ENCODE results near the gene MYH11.

The MYH11 gene

DNA sequence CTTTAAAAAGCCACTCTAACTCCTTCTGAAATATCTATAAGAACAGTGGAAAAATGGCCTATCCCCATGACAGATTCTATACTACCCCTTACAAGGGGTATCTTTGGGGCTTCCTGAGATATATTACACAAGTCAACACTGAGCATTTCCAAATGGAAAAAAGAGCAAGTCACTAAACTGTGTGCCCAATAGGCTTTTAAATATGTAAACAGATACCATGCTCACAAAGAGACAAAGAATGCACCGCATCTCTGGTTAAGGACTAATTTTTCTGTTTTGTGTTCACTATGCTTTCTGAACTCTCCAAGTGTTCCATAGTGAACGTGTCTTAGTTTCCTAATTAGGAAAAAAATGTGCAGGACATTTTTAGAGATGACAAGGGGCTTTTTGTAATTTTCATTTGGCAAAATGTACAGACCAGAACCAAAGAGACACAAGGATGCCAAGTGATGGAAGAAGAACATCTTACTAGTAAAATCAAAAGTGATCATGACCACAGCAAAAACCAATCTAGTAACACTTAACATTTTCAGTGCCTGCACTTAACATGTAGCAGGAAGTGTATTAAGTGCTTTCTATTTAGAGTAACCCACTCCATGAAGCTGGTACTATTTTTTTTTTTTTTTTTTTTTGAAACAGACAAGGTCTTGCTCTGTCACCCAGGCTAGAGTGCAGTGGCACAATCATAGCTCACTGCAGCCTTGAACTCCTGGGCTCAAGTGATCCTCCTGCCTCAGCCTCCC lies 21.5 kb downstream of the MYH11 start:
- no peak overlapping the region for H3K4me3 ChIP-seq (ENCODE audit: control insufficient read depth, low read depth, low read length)
- TF ChIP-seq, protein P1, sequence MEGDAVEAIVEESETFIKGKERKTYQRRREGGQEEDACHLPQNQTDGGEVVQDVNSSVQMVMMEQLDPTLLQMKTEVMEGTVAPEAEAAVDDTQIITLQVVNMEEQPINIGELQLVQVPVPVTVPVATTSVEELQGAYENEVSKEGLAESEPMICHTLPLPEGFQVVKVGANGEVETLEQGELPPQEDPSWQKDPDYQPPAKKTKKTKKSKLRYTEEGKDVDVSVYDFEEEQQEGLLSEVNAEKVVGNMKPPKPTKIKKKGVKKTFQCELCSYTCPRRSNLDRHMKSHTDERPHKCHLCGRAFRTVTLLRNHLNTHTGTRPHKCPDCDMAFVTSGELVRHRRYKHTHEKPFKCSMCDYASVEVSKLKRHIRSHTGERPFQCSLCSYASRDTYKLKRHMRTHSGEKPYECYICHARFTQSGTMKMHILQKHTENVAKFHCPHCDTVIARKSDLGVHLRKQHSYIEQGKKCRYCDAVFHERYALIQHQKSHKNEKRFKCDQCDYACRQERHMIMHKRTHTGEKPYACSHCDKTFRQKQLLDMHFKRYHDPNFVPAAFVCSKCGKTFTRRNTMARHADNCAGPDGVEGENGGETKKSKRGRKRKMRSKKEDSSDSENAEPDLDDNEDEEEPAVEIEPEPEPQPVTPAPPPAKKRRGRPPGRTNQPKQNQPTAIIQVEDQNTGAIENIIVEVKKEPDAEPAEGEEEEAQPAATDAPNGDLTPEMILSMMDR (IDR thresholded peaks at IDR 0.05; ENCODE audit: control insufficient read depth, insufficient read depth, low read depth, low read length, missing control alignments), result no peak
- no peak for DNase-seq (ENCODE audit: low read depth)

DNA sequence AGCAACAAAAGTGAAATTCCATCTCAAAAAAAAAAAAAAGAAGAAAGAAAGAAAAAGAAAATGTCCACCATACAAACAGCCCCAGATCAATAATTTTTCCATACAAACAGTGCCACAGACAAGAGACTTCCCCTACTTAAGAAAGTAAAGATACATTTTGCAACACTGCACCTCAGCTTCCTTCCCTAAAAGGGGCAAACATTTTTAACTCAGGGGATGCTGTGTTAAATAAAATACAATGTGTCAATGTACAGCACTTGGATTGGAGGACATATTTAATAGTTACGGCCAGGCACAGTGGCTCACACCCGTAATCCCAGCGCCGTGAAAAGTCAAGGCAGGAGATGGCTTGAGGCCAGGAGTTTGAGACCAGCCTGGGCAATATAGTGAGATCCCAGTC lies 22.3 kb downstream of the MYH11 start:
- no peak for DNase-seq (ENCODE audit: low read depth)
- TF ChIP-seq, protein P1 (IDR thresholded peaks at IDR 0.05; ENCODE audit: control insufficient read depth, insufficient read depth, low read depth, low read length, missing control alignments), result no peak
- H3K4me3 ChIP-seq (ENCODE audit: control insufficient read depth, low read depth, low read length), result no peak overlapping the region

DNA sequence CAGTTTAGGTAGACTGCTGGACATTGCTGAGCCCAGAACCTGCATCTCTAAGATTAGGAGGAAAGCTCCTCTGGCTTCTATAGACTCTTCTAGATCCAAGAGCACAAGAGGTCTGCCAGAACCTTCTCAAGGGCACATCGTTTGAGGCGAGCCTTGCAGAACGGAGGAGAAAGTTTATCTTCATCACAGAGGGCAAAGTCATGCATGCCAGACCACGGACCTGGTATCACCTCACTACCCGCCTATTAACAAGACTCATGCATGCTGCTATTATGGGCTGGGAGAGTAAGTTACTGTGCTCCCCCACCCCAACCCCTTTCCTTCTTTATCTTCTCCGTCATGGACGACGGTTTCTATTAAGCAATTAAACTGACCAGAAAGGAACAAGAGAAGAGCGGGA lies 23.3 kb downstream of the MYH11 start:
- no peak for DNase-seq (ENCODE audit: low read depth)
- TF ChIP-seq, protein P1 (IDR thresholded peaks at IDR 0.05; ENCODE audit: control insufficient read depth, insufficient read depth, low read depth, low read length, missing control alignments), result no peak
- no peak overlapping the region for H3K4me3 ChIP-seq (ENCODE audit: control insufficient read depth, low read depth, low read length)

DNA sequence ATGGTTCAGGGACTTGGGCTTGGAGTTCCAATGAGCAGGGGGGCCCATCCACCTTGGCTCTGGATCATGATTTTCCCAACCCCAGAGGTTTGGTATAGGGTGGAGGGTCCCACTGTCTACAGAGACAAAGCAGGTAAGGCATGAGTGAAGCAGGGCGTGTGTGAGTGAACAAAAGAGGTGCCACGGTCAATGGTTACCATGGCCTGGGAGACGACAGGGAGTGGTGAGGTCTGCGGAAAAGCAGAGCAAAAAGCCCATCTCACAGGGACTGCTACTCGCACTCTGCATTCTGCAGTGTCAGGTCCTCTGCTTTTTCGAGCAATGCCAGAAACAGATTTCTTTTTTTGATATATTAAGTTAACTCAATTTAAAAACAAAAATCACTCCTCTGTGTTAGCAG lies 24.6 kb downstream of the MYH11 start:
- H3K4me3 ChIP-seq (ENCODE audit: control insufficient read depth, low read depth, low read length), result no peak overlapping the region
- TF ChIP-seq, protein P1 (IDR thresholded peaks at IDR 0.05; ENCODE audit: control insufficient read depth, insufficient read depth, low read depth, low read length, missing control alignments), result no peak
- no peak for DNase-seq (ENCODE audit: low read depth)

DNA sequence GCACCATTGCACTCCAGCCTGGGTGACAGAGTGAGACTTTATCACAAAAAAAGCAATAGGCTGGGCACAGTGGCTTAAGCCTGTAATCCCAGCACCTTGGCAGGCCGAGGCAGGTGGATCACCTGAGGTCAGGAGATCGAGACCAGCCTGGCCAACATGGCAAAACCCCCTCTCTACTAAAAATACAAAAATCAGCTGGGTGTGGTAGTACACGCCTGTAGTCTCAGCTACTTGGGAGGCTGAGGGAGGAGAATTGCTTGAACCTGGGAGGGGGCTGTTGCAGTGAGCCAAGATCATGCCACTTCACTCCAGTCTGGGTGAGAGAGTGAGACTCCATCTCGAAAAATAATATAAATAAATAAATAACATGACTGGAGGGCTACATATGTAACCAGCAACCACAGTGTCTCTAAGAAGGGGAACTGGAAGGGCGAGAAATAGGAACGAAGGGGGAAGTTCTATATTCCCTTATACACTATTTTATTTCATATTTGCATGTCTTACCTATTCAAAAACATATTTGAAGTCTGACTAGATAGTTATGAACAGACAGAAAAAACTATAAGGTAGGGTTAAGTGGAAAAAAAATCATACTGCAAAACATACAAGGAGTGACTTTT lies 25.9 kb downstream of the MYH11 start:
- TF ChIP-seq, protein P1 (IDR thresholded peaks at IDR 0.05; ENCODE audit: control insufficient read depth, insufficient read depth, low read depth, low read length, missing control alignments), result no peak
- H3K4me3 ChIP-seq (ENCODE audit: control insufficient read depth, low read depth, low read length), result no peak overlapping the region
- no peak for DNase-seq (ENCODE audit: low read depth)

DNA sequence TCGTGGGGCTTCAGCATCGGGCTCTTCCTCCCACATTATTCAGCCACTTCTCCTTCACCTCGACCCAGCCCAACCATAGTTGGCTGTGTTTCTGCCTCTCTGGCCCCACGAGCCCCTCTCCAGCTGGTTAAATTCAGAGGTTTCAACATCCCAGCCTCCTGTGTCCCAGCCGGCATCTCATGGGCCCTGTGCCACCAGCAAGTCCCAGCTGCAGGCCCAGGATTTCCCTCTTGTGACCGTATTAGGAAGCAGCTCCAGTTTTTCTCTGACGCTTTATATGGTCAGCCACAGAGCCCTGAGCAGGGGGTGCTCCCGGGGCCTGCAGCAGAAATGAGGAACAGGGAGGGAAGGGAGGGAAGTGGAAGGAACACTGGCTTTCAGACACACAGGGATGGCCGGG lies 27.4 kb downstream of the MYH11 start:
- TF ChIP-seq, protein P1 (IDR thresholded peaks at IDR 0.05; ENCODE audit: control insufficient read depth, insufficient read depth, low read depth, low read length, missing control alignments), result no peak
- no peak for DNase-seq (ENCODE audit: low read depth)
- no peak overlapping the region for H3K4me3 ChIP-seq (ENCODE audit: control insufficient read depth, low read depth, low read length)

Data from AG09309 (cell line).